Lower leg skin (tissue), 4 donors: ENCODE results near the gene SERINC4. TPM values are rescaled to one million over a fixed set of nuclear protein-coding genes. Genes with fewer than 3 reads are reported as not detected.
"Not testable (repeated sequence)": the region's sequence is repeated elsewhere in the genome, so short reads cannot be mapped to it uniquely, and the experiment has no call there.

Experiments
- DNase-seq, 2 donors: peaks; one replicate each; pipeline ENCODE4 v3.0.0-alpha.2; 2019; ENCODE audit warnings: low spot score in 2 of 2
- H3K4me3 ChIP-seq: fragments of 200-600 bp; sonication (generic); 2 replicates; pipeline ENCODE4 v1.5.1; 2017; ENCODE audit warnings: mild to moderate bottlenecking, low read depth; ENCODE audit not compliant: poor library complexity, severe bottlenecking
- CTCF ChIP-seq, 3 donors: fragments of 450-650 bp; IDR thresholded peaks; one replicate each; pipeline ENCODE4 v1.5.1; 2016; ENCODE audit warnings: antibody characterized with exemption in 3 of 3, mild to moderate bottlenecking in 3 of 3, moderate library complexity in 2 of 3
- POLR2A ChIP-seq, 2 donors: fragments of 450-650 bp; IDR thresholded peaks; one replicate each; pipeline ENCODE4 v1.6.1; 2016 to 2017; ENCODE audit warnings: antibody characterized with exemption in 2 of 2, mild to moderate bottlenecking in 1 of 2, moderate library complexity in 1 of 2
- WGBS, 2 donors: methylation state at CpG; one replicate each; pipeline ENCODE4 v1.1.5; 2018; 5-methylcytosine and 5-hydroxymethylcytosine counted together
- intact Hi-C: fragments of 100-400 bp; cut with DNase I; formaldehyde crosslinking; loops from one replicate; pipeline ENCODE4 v1.15.0; 2023; ENCODE audit warnings: low total_unique reads
- total RNA-seq, 4 donors: library from RNA; depleted of rRNA; stranded (reverse); fragments of >200 nt; gene quantifications; one replicate each; pipeline ENCODE4 v1.1.0, GENCODE V29; 2016

Gene SERINC4
- total RNA-seq, 4 donors from 2014 or later = not detected

DNA sequence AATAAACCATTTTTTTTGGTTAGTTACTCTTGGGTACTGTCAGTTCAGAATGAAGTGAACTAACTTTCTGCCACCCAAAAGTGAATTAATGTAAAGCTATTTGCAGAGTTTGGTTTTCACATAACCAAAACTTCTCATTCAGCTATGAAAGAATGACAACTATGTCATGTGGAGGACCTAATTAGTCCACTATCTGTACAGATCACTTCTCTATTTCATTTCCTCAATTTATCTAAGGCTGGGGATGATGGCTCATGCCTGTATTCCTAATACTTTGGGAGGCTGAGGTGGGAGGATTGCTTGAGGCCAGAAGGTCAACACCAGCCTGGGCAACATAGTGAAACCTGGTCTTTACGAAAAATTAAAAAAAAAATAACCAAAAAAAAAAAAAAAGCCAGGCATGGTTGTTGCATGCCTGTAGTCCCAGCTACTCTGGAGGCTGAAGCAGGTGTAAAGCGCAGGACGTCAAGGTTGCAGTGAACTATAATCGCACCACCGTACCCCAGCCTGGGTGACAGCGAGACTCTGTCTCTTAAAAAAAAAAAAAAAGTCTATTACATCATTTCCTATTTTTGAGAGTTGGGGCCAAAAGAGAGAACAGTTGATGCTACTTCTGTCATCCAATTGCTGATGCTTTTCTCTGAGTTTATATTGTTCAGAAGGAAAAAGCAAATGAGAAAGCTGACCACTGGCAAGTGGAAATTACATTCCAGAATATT lies 9.1 kb upstream of the SERINC4 start:
- intact Hi-C loops = no loop called here
- 87 to 92% methylated on average over 6 of the region's 6 CpGs for WGBS, 2 donors
- TF ChIP-seq POLR2A (IDR thresholded peaks at IDR 0.05) (no peak), CTCF (IDR thresholded peaks at IDR 0.05) (no peak)
- no peak for DNase-seq
- H3K4me3 ChIP-seq = no peak overlapping the region

GRCh38 chr15:43808435-43808950 lies 8.5 kb upstream of the SERINC4 start:
- intact Hi-C loops = no loop called here
- TF ChIP-seq POLR2A (IDR thresholded peaks at IDR 0.05) (no peak), CTCF (IDR thresholded peaks at IDR 0.05) (no peak)
- no peak for DNase-seq
- 95 to 96% methylated on average over 5 of the region's 5 CpGs for WGBS, 2 donors
- H3K4me3 ChIP-seq = no peak overlapping the region

DNA sequence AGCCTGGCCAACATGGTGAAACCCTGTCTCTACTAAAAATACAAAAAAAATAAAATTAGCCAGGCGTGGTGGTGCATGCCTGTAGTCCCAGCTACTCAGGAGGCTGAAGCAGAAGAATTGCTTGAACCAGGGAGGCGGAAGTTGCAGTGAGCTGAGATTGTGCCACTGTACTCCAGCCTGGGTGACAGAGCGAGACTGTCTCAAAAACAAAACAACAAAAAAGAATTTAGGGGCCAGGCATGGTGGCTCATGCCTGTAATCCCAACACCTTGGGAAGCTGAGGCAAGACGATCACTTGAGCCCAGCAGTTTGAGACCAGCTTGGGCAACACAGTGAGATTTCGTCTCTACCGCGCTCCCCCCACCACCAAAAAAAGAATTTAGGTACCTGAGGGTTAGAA lies 2.7 kb upstream of the SERINC4 start:
- 95 to 97% methylated on average over 7 of the region's 7 CpGs for WGBS, 2 donors

DNA sequence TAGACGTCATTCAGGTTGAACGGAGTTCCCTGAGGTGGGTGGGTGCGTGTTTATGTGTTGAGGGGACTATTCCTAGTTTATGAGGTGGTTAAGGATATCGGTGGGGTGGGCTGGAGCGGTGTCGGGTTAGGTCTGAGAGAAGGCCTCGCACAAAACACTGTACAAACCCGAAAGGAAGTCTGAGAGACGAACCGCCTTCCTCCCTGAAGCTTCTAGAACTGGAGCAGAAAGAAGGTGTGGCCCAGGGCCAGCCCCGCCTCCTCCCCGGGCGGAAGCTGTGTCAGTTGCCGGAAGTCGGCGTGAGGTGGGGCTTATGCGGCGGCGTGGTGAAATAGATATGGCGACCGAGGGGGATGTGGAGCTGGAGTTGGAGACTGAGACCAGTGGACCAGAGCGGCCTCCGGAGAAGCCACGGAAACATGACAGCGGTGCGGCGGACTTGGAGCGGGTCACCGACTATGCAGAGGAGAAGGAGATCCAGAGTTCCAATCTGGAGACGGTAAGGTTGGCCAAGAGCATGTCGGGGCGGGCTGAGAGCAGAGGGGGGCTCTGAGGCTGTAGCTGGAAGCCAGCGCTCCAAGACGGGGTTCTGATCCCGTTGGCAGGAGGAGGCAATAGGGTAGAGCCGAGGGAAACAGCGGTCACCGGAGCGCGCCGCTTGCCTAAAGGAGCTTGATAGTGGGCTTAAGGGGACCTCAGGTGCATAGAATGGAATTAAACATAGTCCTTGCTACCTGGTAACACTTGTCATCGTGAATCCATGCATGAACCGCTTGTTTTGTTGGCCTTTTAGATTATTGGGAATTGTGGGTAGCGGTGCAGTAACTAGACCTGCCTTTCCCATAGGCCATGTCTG lies 494 bp upstream of the SERINC4 start, which contains the start of gene HYPK:
Gene HYPK, plus strand, starts transcription at position 314 of the 856 bp plus-strand sequence. Its CDS starts 24 bp downstream, at position 338.
- TF ChIP-seq POLR2A (IDR thresholded peaks at IDR 0.05) (no peak), CTCF (IDR thresholded peaks at IDR 0.05) (no peak)
- intact Hi-C loops = no loop called here
- H3K4me3 ChIP-seq = peak within 1 kb of the TSS; percentile 91
- DNase-seq = peak; percentile 95 to 99
- 6 to 7% methylated on average over 44 of the region's 44 CpGs for WGBS, 2 donors

More for the DNA sequence above, 2.7 kb upstream of the SERINC4 start:
- intact Hi-C loops, H3K4me3 ChIP-seq, DNase-seq: not testable (repeated sequence)

DNA sequence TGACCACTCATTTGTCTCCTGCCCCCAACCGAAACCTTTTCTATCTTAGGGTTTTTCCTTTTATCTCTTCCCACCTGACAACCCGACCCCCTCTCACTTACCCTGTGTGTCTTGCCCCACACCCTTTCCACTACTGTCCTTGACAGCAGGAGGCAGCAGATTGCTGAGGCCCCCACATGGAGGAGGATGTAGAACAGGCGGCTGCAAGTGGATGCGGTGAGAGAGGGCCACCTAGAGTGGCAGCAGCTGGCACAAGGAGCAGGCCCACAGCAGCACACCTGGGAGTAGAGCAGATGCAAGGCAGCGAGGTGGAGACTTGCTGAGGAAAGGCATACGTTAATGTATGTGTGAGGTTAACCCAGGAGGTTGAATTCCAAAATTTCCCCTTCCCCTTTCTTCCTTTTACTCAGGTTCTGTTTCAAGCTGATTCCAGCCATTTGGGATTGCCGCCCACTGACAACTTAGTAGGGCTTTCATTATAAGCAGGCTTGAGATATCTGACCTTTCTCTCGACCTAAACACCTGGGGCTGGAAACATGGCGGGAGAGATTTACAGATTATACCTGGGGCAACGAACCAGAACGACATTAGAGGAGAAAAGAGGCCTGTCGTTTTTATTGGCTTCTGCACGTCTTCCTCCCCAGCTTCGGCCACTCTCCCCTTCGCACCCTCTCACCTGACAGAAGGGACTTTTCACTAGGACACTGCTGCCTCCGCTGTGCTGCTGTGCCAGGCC lies 643 bp downstream of the SERINC4 start:
- H3K4me3 ChIP-seq = no peak overlapping the region
- intact Hi-C loops = no loop called here
- DNase-seq = no peak
- TF ChIP-seq POLR2A (IDR thresholded peaks at IDR 0.05) = no peak
- no peak for TF ChIP-seq CTCF (IDR thresholded peaks at IDR 0.05)
- WGBS, 2 donors = 82% methylated on average over 16 of the region's 16 CpGs
